Activated T-helper 1 cell treated with Interleukin-2 at 50 U/mL for 16 hours (primary cell): Measurements from ENCODE around the gene GTPBP4.

Experiments used
- DNase-seq: peaks from one replicate; pipeline ENCODE4 v3.0.0-alpha.2; 2020; ENCODE audit warnings: low read depth

GTPBP4 gene

DNA sequence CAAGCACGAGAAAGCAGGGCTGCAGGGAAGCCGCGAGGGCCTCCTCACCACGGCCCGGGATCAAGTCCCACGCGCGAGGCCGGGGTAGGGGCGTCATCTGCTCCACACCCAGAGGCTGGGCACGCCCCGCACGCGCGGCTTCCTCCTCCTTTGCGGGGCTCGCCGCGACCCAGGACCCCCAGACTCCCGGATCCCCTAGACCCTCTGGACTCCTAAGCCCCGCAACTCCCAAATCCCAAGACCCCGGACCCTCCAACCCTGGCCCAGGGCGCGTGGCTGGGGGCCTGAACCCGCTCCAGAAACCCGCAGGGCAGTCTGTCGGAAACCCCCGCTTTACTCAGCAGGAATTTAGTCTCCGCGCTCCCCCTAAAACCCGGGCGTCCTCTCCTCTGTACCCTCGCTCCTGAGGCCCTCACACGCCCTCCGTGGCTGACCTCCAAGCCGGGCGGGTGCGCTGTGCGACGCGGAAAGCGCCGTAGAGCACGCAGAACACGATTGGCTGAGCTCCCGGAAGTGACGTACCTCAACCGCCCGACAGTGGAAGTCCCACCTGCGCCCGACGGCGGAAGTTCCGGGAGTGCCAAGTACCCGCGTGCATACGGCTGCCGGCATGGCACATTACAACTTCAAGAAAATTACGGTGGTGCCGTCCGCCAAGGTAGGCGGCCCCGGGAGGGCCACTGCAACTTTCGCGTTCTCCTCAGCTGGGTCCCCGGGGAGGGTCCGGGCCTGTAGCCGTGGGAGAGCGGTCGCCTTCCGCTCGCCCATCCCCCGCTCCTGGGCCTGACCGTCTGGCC, at the start of gene GTPBP4:
Gene GTPBP4 (plus strand): TSS at position 565 of the 797 bp plus-strand sequence. CDS start 46 bp downstream, at position 611.
- peak; percentile 94 for DNase-seq

DNA sequence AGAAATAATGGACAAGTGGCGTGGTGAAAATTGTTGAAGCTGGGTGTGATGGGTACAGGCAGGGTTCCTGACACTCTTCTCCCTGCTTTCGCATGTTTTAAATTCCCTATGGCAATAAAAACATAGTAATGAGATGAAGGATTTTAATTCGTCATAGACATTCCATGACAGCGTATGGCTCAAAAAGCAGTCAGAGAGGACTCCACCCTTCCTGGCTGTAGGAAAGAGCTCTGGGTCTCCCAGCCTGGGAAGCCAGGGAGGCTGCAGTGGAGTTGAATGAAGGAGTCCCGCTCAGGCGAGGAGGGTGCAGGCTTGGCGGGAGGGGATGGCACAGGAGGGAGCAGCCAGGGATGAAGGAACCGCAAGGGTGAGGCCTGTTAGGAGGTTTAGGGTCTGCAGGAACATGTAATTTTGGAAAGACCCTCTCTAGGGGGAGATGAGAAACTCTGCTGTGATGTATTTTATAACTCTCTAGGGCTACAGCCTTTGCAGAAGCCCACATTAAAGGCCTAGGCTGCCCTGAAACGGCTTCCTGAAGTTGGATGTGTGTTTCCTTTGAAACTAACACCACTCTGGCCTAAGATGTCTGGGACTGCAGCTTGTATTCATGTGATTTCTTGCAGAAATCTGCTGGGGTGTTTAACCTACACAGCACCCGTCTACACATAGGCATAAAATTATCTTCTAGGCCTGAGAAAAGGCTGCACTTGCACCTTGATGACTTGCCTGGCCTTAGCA, 49.1 kb upstream of the GTPBP4 start:
- DNase-seq = no peak

DNA sequence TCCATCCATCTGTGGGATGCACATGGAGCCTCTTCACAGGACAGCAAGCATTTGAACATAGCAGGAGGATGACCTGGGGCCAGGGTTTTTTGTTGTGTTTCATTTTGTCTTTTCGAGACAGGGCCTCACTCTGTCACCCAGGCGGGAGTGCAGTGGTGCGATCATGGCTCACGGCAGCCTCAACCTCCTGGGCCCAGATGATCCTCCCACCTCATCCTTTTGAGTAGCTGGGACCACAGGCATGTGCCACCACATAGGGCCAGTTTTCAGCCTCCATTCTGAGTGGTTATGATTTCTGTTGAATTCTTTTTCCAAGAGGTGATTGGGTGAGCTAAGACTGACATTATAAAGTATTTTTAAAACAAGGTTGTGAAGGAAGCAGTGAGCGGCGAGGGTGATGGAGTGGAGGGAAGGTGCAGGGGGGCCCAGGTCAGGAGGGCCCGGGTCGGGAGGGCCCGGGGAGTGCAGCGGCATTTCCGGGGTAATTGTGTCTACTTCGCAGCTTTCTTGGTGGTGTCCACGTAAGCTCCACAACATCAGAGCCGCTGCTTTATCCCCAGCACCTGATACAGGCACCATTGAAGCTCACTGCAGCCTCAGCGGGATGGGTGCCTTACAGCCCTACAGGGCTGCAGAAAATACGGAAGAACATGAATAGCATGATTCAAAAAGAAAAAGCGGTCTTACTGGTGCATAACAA, 44.8 kb upstream of the GTPBP4 start:
- DNase-seq = no peak

DNA sequence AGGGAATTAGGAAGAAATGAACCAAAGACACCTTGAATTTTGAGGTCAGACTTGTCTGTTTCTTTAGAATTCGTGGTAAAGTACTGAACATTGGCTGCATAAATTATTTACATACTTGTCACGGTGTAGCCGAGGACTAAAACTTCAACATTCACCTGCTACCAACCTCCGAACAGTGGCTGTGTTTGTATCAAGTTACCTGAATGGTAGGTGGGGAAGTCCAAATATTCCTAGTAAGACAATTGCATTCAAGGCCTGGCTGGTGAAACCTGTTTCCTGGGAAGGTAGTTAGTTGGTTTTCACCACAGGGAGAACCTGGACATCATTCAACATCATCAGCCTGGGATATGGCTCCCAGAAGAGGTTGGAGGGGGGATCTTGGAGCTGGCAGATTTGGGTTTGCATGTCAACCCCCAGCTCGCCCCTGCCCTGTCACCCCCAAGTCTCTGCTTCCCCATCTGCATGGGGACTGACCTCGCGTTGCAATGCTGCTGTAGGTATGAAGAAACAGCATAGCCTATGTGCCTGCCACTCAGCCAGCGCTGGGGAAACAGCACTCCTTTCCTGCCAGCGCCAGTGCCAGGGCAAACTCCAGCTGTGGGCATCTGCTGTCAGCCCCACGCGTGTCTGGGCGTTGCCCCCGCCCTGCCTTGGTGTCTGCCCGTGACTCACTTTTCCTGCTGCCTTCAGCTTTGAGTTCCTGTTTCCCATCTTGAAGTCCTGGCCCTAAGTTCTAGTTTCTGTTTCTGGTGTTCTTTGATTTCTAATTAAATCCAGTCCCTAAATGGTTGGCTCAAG, 44.0 kb upstream of the GTPBP4 start:
- no peak for DNase-seq

DNA sequence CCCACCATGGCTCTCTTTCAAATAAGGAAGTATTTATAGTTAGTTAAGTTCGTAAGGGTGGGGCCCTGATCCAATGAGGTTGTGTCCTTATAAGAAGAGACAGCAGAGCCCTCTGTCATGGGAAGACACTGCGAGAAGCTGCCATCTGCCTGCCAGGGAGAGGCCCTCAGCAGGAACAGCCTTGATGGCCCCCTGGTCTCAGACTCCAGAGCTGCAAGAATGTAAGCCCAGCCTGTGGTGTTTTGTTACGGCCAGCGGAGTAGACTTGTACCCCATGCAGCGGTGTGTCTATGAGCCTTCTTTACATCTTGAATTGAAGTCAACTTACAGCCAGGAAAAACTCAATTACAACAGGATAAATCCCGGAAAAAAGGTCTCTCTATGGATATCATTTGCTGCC, 42.5 kb upstream of the GTPBP4 start:
- no peak for DNase-seq

DNA sequence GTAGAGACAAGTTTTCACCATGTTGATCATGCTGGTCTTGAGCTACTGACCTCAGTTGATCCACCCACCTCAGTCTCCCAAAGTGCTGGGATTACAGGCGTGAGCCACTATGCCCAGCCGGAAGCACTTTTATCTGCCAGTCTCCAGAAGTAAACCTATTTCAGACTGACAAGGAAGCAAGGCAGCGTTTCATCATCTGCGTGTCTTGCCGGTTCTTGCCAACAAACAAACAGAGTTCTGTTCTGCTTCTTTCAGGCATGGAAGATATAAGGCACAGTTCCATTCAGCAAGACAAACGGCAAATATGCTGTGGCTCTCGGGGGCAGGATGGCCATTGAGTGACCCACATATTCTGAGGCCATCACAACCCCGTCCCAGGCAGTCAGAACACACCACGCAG, 41.2 kb upstream of the GTPBP4 start:
- no peak for DNase-seq

DNA sequence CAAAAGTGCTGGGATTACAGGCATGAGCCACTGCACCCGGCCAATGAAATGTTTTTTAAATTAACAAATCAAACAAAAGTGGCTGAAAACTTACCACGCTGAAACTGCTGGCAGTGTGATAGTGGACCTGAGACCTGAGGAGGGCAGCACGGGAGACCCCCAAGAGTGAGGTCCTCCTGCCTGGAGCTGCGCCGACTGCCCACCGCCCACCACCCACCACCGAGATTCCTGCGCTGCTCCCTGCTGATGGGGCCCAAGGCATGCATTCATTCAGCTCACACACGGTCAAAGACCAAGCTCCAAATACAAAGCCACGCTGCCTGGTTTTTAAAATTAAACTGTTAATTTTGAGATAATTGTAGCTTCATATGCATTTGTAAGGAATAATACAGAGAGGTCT, 40.4 kb upstream of the GTPBP4 start:
- no peak for DNase-seq

DNA sequence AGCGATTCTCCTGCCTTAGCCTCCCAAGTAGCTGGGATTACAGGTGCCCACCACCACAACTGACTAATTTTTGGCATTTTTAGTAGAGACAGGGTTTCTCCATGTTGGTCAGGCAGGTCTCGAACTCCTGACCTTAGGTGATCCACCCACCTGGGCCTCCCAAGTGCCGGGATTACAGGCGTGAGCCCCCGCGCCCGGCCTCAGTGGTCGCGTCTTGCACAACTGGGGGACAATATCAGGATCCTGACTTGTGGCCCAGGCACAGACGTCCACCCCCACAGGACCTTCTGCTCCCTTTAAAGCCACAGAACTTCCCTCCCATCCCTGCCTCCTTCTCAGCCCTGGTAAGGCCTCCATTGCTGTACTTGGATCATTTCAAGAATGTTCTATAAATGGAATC, 39.9 kb upstream of the GTPBP4 start:
- DNase-seq = no peak

DNA sequence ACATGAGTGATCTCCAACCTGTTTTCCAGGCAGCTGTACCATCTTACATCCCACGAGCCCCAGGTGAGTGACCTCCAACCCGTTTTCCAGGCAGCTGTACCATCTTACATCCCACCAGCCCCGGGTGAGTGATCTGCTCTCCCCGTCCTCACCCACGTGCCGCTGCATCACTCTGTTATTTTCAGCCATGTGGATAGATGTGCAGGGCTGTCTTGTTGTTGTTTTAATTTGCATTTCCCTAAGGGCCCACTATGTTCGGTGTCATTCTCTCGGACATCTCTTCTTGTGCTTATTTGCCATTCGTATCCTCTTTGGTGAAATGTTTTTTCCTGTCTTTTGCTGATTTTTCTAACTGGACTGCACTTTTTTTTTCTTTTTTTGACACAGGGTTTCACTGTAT, 38.8 kb upstream of the GTPBP4 start:
- DNase-seq = no peak

DNA sequence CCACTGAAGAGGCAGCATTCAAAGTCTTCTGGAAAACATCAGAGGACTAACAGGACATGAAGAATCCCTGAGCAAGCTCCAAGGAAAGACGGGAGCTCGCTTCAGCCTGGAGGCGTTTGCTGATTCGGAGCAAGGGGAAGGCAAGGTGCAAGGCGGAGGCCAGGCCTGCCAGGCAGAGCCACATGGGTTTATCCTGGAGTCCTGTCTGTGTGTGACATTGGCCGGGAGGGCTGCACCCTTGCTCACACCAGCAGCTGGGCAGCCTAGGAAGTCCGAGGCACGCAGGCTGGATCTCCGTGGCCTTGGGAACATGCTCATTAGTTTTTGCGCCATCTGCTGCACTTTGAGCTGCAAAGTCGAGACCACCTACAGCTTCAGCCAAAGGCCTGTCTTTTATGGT, 34.4 kb upstream of the GTPBP4 start:
- DNase-seq = no peak

DNA sequence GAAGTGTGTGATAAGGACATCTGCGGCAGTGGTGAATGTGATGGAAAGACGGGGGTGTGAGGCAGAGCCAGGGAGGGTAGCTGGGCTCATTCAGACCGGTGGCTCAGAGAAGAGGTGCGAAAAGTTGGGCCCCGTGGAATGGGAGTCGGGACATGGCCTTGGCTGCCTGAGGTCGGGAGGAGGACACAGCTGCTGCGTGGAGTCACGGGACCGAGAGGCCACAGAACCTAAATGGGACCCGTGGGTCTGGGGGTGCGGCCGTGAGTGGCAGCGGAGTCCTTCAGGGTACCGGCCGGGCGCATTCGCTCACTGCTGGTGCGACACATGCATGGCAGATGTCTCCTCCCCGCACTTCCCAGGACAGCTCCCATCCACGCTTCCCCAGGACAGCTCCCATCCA, 33.8 kb upstream of the GTPBP4 start:
- no peak for DNase-seq

DNA sequence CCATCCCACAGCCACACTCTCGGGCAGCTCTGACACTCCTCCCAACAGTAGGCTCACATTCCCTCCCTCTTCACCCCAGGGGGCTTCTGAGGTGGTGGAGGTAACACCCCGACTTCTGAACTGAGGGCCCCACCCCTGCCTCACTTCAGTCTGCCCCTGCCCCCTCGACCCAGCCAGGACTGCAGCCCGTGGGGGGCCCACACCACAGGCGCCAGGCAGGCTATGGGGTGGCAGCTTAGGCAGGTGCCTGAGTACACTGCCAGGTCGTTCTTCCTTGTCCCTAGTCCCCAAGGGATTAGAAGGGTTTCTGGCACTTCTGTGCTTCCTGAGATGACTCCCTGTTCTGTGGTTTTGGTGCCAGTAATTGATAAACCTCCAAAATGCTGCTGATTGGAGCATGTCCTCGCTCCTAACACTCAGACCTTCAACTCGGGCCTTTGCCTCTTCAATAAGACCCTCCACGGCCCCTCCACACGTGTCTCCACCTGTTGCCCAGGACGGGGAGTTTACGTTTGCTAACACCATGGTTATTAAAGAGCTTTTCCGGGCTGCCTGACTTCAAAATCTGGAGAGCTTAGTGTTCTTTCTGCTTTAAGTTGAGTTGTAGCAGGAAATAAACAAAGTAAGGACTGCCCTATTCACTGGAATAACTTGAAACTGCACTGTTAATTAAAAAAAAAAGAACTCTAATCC, 33.0 kb upstream of the GTPBP4 start:
- no peak for DNase-seq

DNA sequence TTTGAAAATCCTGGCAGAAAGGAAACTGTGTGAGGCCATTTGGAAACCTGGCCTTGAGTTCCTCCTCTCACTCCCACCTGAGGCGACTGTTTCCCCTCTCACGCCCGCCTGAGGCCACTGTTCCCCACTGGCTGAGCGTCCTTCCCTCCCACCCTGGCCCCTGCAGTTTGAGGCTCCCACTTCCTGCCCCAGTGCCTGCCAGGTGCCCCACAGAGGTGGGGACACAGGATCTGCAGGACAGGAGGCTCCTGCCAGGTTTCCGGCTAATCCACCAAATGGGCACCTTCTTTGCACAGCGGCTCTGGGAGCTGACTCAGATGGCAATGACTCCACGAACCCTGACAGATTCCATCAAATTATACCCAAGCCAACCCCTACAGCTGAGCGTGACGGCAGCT, 32.4 kb upstream of the GTPBP4 start:
- no peak for DNase-seq

DNA sequence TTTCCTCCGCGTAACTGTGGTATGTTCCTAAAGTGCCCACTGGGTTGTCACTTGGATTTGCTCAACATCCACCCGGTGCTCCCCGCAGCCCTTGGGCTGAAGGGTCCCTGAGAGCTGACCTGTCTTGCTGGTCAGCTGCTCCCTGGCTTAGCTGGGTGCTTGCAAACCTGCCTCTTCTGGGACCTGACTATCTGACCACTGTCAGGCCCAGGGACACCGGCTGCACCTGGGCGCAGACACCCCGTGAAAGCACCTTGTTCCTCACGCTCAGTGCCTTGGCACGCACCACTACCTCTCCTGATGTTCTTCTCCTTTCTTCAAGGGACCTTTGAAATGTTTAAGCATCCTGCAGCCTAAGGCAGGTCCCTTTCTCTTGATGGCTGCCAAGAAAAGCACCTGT, 30.1 kb upstream of the GTPBP4 start:
- no peak for DNase-seq

DNA sequence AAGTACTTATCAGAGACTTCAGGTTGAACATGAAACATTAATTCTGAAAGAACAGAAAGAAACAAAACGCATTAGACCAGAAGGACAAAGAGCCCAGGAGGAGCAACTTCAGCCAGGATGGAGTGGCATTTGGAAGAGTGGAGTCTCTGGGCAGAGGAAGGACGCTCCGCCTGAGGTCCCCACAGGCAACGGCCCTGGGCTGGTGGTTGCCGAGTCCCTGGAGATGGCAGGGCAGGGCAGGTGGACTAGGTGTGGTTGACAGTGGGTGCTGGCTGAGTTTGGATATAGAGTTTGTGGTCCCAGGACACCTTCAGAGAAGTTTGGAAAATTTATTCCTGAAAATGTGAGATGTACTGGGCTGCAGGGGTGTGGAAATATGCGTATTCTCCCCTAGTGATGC, 29.4 kb upstream of the GTPBP4 start:
- DNase-seq = no peak

DNA sequence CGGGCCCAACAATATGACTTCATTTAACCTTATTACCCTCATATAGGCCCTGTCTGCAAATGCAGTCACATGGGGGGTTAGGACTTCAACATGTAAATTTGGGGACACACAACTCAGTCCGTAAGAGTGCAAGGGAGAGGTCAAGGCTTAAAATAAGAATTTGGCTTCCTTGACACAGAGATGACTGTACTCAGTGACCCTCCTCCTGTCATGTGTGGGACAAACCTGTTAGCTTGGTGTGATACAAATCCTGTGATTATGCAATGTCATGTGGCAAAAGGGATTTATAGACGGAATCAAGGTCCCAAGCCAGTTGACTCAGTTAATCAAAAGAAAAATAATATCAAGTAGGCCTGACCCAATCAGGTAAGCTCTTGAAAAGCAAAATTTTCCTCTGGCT, 25.9 kb upstream of the GTPBP4 start:
- DNase-seq = no peak

DNA sequence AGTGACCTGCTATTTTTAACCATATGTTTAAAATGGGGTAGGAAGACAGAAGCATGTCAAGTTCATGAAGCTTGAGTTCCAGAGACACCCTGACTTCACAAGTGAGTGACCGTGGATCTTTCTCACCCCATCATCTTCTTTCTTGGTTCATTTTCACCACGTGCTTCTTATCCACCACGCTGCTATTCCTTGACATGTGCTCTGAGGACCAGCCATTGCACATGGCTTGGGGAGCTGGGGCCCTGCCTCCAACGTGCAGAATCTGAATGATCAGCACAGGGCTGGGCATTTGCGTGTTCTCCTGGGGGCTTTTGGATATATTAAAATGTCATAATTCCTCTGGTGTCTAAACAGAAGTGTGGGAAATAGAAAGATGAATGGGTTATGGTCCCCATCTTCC, 25.0 kb upstream of the GTPBP4 start:
- no peak for DNase-seq

DNA sequence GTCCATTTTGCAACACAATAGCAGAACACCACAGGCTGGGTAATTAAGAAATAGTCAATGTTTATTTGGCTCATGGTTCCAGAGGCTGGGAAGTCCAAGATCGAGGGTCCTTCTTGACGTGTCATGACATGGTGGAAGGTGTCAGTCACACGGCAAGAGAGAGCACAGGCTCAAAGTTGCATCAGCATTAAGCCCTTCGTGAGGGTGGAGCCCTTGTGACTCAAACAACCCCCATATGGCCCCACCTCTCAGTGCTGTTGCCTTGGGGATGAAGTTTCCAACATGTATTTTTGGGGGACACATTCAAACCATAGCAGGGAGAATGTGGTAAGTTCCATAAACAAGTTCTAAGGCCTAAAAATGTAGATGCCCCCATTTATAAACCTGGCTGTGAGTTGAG, 24.6 kb upstream of the GTPBP4 start:
- no peak for DNase-seq

DNA sequence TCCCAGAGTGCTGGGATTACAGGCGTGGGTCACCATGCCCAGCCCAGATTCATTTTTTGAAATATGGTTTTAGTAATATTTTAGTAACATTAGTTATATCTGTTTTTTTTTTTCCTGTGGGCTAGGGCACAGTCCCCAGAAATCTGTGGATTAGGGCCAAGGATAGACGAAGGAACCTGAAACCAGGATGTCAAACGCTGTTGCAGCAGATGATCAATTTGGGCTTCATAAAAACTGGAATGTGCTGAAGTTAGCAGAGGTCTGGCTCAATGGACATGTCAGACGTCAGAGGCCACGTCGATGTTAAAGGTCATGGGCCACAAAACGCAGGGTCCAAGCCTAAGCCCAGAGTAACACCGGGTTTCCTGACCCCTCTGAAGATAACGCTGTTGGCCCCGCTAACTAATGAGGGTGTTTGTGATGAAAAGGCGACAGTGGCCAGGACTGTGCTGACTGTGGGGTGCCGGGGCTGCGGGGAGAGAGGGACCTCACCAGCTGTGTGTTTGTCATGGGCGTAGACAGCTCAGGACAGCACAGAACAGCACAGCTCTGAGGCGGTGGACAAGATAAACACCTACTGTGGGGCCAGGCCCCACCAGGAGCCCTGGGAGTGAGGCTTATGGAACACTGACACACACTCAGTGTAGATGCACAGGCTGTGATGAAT, 23.8 kb upstream of the GTPBP4 start:
- no peak for DNase-seq

DNA sequence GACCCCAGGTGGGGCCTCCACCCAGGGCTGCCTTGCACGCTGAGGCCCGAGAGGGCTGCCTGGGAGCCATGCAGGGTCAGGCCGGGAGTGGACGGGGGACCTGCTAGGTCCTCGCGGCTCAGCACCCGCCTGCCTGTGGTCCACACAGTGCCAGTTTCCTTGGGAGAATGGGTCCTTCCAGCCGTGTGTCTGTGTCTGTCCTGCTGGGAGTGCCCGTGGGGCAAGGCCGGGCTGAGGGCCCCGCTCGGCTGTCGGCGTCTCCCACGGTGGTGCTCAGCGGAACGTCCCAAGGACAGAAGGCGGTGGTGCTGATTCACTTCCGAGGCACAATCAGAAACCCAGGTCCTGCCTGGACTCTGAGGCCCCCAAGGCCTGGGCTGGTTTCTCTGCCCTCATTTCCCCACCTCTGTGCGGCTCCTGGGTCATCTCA, 23.2 kb upstream of the GTPBP4 start:
- no peak for DNase-seq
